GM19467 (cell line): ENCODE results near the gene AKR1B15.
A peak's percentile ranks its signal among the peaks of the same experiment; 100 is the strongest.
"Not testable (repeated sequence)": the region's sequence is repeated elsewhere in the genome, so short reads cannot be mapped to it uniquely, and the experiment has no call there.

Source experiments
- ATAC-seq: cut with Tn5 transposase; IDR thresholded peaks from one replicate; pipeline ENCODE4 v1.9.1; 2021; ENCODE audit warnings: mild to moderate bottlenecking, moderate library complexity; ENCODE audit not compliant: unreplicated experiment

Gene AKR1B15

GRCh38 chr7:134558370-134558769, 9.5 kb downstream of the AKR1B15 start:
- no peak for ATAC-seq

GRCh38 chr7:134561616-134562015, 12.7 kb downstream of the AKR1B15 start:
- ATAC-seq = not testable (repeated sequence)

GRCh38 chr7:134562136-134562535, 13.2 kb downstream of the AKR1B15 start:
- no peak for ATAC-seq

GRCh38 chr7:134563398-134563749, 14.5 kb downstream of the AKR1B15 start:
- ATAC-seq = not testable (repeated sequence)

GRCh38 chr7:134565643-134566136, 16.8 kb downstream of the AKR1B15 start:
- ATAC-seq = no peak

GRCh38 chr7:134567368-134567767, 18.5 kb downstream of the AKR1B15 start:
- no peak for ATAC-seq

GRCh38 chr7:134569962-134570361, 21.1 kb downstream of the AKR1B15 start:
- ATAC-seq = not testable (repeated sequence)

GRCh38 chr7:134571101-134571500, 22.2 kb downstream of the AKR1B15 start:
- no peak for ATAC-seq

- no peak for ATAC-seq
Measured at GRCh38 chr7:134571746-134572461, 23.0 kb downstream of the AKR1B15 start.

- no peak for ATAC-seq
Measured at GRCh38 chr7:134574322-134574721, 25.4 kb downstream of the AKR1B15 start.

- ATAC-seq = no peak
Measured at GRCh38 chr7:134584290-134584689, 35.4 kb downstream of the AKR1B15 start.

- ATAC-seq = no peak
Measured at GRCh38 chr7:134585897-134586296, 37.0 kb downstream of the AKR1B15 start.

GRCh38 chr7:134587750-134588149, 38.8 kb downstream of the AKR1B15 start:
- ATAC-seq = no peak

- no peak for ATAC-seq
Measured at GRCh38 chr7:134589491-134589941, 40.6 kb downstream of the AKR1B15 start.

GRCh38 chr7:134593530-134594392, 44.9 kb downstream of the AKR1B15 start:
- no peak for ATAC-seq

- no peak for ATAC-seq
Measured at GRCh38 chr7:134594877-134595276, 46.0 kb downstream of the AKR1B15 start.

- no peak for ATAC-seq
Measured at GRCh38 chr7:134599371-134599770, 50.5 kb downstream of the AKR1B15 start.

- ATAC-seq = no peak
Measured at GRCh38 chr7:134601459-134601858, 52.5 kb downstream of the AKR1B15 start.

GRCh38 chr7:134602881-134603451, 54.1 kb downstream of the AKR1B15 start:
- ATAC-seq = no peak

GRCh38 chr7:134605978-134606923, 57.3 kb downstream of the AKR1B15 start:
- peak; percentile 73 for ATAC-seq
